Peyer's patch (tissue), 4 donors: ENCODE data around the gene CHCHD3. TPM values are rescaled to one million over a fixed set of nuclear protein-coding genes. Genes with fewer than 3 reads are reported as not detected.

Experiments used
- DNase-seq, 3 donors: peaks; one replicate each; pipeline ENCODE4 v3.0.0-alpha.2; 2017 to 2019
- H3K27ac ChIP-seq, 4 donors: fragments of 200-600 bp; sonication (generic); one replicate each; pipeline ENCODE4 v1.5.1; 2016 to 2019
- H3K27me3 ChIP-seq, 2 donors: fragments of 200-600 bp; sonication (generic); one replicate each; pipeline ENCODE4 v1.5.1; 2019
- H3K36me3 ChIP-seq, 3 donors: fragments of 200-600 bp; sonication (generic); one replicate each; pipeline ENCODE4 v1.5.1; 2016 to 2019
- H3K4me1 ChIP-seq, 4 donors: fragments of 200-600 bp; sonication (generic); one replicate each; pipeline ENCODE4 v1.5.1; 2016 to 2019
- H3K4me3 ChIP-seq, 4 donors: fragments of 200-600 bp; sonication (generic); 1 replicate in 3 of 4; 2 replicates in 1 of 4; pipeline ENCODE4 v1.5.1; 2016 to 2019; ENCODE audit warnings: mild to moderate bottlenecking in 1 of 4
- H3K9me3 ChIP-seq, 4 donors: fragments of 200-600 bp; sonication (generic); one replicate each; pipeline ENCODE4 v1.5.1; 2016 to 2019; ENCODE audit warnings: mild to moderate bottlenecking in 1 of 4
- CTCF ChIP-seq, 6 experiments: fragments of 450-650 bp in 4 of 6; fragments of 200-600 bp in 2 of 6; sonication (generic) in 1 of 6; IDR thresholded peaks; one replicate each; pipeline ENCODE4 v1.5.1; 2017 to 2019; ENCODE audit warnings: antibody characterized with exemption in 6 of 6, mild to moderate bottlenecking in 3 of 6, moderate library complexity in 1 of 6
- POLR2A ChIP-seq, 2 donors: fragments of 450-650 bp; IDR thresholded peaks; one replicate each; pipeline ENCODE4 v1.5.1; 2017; ENCODE audit warnings: antibody characterized with exemption in 2 of 2, mild to moderate bottlenecking in 2 of 2, moderate library complexity in 2 of 2
- total RNA-seq, 4 donors: library from RNA; depleted of rRNA; stranded (reverse); fragments of >200 nt; gene quantifications; one replicate each; pipeline ENCODE4 v1.1.0, GENCODE V29; 2016

Gene CHCHD3
- total RNA-seq, 4 donors from 2014 or later: 53.9 to 114 (median 84.0) TPM

DNA sequence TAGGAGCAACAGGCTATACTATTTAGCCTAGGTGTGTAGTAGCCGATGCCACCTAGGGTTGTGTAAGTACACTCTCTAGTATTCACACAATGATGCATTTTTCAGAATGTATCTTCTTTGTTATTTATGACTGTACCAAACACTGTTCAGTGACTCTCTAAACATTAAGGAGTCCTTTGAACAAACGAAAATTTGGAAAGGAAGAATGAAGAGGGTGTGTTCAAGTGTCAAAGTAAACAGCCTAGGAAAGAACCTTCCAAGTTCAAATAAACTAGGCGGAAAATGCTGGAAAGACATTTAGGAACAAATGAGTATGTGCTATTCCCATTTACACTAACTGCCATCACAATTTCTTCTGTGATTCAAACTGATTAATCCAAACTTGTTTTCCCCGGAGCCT, 142.4 kb downstream of the CHCHD3 start:
- H3K4me1 ChIP-seq: no peaks in the 10 kb centered on the region
- H3K9me3 ChIP-seq: no peaks in the 10 kb centered on the region
- no peak overlapping the region for H3K4me3 ChIP-seq
- DNase-seq: no peak
- H3K27me3 ChIP-seq: no peaks in the 10 kb centered on the region
- H3K36me3 ChIP-seq: no peaks in the 10 kb centered on the region
- no peak overlapping the region for H3K27ac ChIP-seq
- TF ChIP-seq POLR2A (IDR thresholded peaks at IDR 0.05) (no peak), CTCF (IDR thresholded peaks at IDR 0.05) (no peak)

DNA sequence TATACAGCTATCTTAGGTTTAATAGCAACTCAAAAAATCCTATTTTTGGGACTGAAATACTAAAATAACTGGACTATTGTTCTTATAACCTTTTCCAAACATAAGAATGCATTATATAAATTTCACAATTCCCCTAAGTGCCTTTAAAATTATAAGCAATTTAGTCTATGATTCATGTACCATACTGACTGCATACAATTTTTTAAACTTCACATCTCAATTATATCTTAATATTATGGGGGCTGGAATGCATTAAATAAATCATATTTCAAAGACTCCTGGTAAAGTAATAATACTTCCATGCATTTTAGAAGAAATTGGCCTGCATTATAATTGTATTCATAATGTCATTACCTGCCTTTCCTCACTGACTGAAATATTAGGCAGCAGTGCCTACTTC, 144.6 kb downstream of the CHCHD3 start:
- TF ChIP-seq CTCF (IDR thresholded peaks at IDR 0.05) (no peak), POLR2A (IDR thresholded peaks at IDR 0.05) (no peak)
- H3K36me3 ChIP-seq: no peaks in the 10 kb centered on the region
- H3K4me1 ChIP-seq: no peaks in the 10 kb centered on the region
- H3K27ac ChIP-seq: no peak overlapping the region
- no peak overlapping the region for H3K4me3 ChIP-seq
- no peak for DNase-seq
- H3K27me3 ChIP-seq: no peaks in the 10 kb centered on the region
- no peaks in the 10 kb centered on the region for H3K9me3 ChIP-seq

GRCh38 chr7:132935608-132936007, 146.3 kb downstream of the CHCHD3 start:
- Histone ChIP-seq H3K4me1 (no peaks in the 10 kb centered on the region), H3K27me3 (no peaks in the 10 kb centered on the region), H3K27ac (no peak overlapping the region), H3K9me3 (no peaks in the 10 kb centered on the region), H3K36me3 (no peaks in the 10 kb centered on the region), H3K4me3 (no peak overlapping the region)
- TF ChIP-seq CTCF (IDR thresholded peaks at IDR 0.05): no peak
- TF ChIP-seq POLR2A (IDR thresholded peaks at IDR 0.05): no peak
- DNase-seq: no peak

DNA sequence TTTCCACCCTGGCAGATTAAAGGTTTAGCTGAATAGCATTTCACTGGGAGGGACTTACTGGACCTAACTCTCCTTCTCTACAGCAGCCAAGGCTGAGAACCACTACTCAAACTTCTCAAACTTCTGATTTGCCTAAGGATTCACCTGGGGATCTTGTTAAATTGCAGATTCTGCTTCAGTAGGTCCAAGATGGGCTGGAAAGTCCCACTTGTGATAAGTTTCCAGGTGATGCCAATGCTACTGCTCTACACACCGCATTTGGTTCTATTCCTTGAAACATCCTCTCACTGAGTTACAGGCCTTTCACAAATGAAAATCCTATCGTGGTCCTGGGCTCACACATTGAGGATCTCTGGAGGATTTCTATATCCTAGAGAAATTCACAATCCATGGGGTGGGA, 147.9 kb downstream of the CHCHD3 start:
- no peak for TF ChIP-seq POLR2A (IDR thresholded peaks at IDR 0.05)
- no peak for TF ChIP-seq CTCF (IDR thresholded peaks at IDR 0.05)

DNA sequence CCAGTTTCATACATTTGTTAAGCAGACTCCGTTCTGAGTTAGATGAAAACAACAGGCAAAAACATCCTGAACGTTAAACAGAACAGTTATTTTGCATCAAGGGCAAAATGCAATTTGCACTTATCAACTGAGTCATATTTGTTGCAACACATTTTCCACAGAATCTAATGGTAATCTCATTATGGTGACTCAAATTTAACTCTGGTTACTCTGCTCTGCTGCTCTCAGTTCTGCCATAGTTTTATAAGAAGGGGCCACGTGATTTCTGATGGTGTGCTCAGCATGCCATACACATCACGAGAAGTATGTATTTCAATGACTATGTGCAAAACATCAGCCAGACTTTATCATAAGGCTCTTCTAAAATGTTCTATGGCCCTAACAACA, 148.8 kb downstream of the CHCHD3 start:
- no peak for DNase-seq
- no peaks in the 10 kb centered on the region for H3K27me3 ChIP-seq
- H3K36me3 ChIP-seq: no peaks in the 10 kb centered on the region
- H3K27ac ChIP-seq: no peak overlapping the region
- no peaks in the 10 kb centered on the region for H3K4me1 ChIP-seq
- no peak overlapping the region for H3K4me3 ChIP-seq
- H3K9me3 ChIP-seq: no peaks in the 10 kb centered on the region
- TF ChIP-seq CTCF (IDR thresholded peaks at IDR 0.05) (no peak), POLR2A (IDR thresholded peaks at IDR 0.05) (no peak)

More for the DNA sequence above, 147.9 kb downstream of the CHCHD3 start:
- DNase-seq: no peak
- H3K27me3 ChIP-seq: no peaks in the 10 kb centered on the region
- no peaks in the 10 kb centered on the region for H3K9me3 ChIP-seq
- no peaks in the 10 kb centered on the region for H3K4me1 ChIP-seq
- no peak overlapping the region for H3K4me3 ChIP-seq
- H3K36me3 ChIP-seq: no peaks in the 10 kb centered on the region
- no peak overlapping the region for H3K27ac ChIP-seq
